Head of caudate nucleus (tissue), 42 donors: ENCODE results near the gene AGO4.
A peak's percentile ranks its signal among the peaks of the same experiment; 100 is the strongest.
"Not testable (repeated sequence)": the region's sequence is repeated elsewhere in the genome, so short reads cannot be mapped to it uniquely, and the experiment has no call there.

Experiments used
- DNase-seq, 42 donors: peaks; one replicate each; pipeline versions ENCODE4 v3.0.0 to v3.0.0-alpha.2; 2020 to 2021; ENCODE audit warnings: mixed read lengths in 7 of 42
- intact Hi-C: fragments of 100-400 bp; cut with DNase I; formaldehyde crosslinking; loops from one replicate; pipeline ENCODE4 v1.15.0; 2022

Gene AGO4

DNA sequence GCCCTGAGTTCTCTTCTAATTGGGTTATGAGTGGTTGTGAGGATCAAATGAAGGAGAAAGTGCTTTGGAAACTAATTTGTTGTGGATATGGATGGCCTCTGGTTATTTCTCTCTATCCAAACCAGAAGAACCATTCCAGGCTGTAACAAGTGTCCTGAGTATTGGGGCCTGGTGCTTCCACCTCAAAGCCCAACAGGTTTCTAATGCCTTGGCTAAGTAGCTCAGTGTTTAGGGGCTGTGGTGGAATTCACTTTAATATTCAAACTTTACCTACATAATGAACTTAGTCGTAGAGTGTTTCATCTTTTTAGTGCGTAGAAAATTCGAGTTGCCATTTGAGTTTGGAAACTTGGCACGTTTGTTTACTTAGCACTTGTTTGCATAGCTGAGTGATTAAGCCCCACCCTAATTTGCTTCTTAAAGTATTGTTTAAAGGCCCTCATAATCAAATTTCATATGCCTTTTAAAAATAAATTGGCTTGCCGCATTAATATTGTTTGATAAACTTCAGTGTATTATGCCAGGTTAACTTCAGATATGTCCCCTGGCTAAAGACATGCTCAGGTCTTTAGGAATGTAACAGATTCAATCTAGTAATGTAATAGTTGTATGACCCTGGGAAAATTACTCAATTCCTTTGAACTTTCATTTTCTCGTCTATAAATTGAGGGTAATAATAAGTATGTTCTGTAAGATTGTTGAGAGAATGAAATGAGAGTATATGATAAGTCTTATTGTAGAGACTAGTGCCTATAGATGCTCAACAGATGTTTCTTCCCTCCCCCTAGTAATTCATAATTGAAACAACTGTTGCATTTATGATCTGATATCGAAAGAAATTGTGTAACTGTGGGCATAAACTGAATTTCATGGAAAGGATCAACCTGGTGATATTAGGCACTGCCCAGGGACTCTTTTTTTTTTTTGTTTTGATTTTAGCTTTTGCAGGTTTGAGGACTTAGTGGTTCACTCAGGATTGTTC lies 1.6 kb downstream of the AGO4 start:
- intact Hi-C loops, result no loop called here

DNA sequence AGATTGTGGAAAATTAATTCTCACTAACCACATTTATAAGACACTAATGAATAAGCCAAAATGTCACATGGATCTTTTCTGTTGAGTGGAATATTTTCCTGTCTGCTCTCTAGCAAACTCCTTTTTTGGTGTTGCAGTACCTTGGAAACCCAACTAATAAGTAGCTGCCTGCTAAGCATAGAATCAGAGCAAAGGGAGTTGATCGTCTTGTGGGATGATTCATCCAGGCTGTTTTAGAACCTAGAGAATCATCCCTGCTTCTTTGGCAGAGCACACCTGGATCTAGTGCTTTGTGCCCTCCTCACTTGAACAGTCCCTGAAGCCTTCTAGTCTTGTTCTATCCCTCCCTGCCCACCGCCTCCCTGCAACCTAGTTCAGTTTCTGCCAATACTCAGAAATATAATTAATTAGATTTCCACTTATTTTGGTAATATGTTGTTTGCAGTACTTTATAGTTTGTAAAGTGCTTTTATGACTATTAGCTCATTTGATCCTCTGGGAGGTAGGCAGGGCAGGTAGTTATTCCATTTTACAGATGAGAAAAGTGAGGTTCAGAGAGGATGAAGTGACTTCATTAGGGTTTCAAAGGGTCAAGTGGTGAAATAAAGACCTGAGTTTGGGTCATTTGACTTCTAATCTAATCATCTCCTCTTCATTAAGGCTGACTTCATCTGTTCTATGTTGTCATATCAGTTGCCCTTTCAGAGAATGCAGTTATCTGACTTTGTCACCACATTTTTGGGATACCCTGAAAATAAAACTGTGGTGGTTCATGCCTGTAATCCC lies 2.5 kb downstream of the AGO4 start:
- intact Hi-C loops, result no loop called here
- peak in 23 of 42 donors; percentile 17 to 79 (median 36) for DNase-seq

More for the DNA sequence above, 1.6 kb downstream of the AGO4 start:
- DNase-seq, result no peak

DNA sequence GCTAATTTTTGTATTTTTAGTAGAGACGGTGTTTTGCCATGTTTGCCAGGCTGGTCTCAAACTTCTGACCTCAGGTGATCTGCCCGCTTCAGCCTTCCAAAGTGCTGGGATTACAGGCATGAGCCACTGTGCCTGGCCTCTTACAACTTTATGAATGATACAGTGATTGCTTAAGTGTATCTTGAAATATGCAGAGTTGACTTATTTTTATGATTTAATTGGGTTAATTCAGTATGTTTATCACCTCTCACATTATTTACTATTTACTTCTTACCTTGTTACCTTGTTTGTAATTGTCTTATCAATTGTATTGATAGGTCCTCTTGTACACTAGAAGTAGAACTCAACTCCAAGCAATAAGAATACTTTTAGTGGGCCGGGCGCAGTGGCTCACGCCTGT lies 4.9 kb downstream of the AGO4 start:
- intact Hi-C loops, result not testable (repeated sequence)
- peak in 1 of 42 donors; percentile 30 for DNase-seq

- intact Hi-C loops, result no loop called here
- DNase-seq, result no peak
Measured at GRCh38 chr1:35825255-35825654, 17.4 kb downstream of the AGO4 start.

- intact Hi-C loops, result no loop called here
- no peak for DNase-seq
Measured at GRCh38 chr1:35832276-35832905, 24.6 kb downstream of the AGO4 start.

GRCh38 chr1:35833395-35833794 lies 25.6 kb downstream of the AGO4 start:
- intact Hi-C loops, result no loop called here
- DNase-seq, result no peak

GRCh38 chr1:35834218-35834617 lies 26.4 kb downstream of the AGO4 start:
- DNase-seq, result no peak
- intact Hi-C loops, result no loop called here

- intact Hi-C loops, result no loop called here
- no peak for DNase-seq
Measured at GRCh38 chr1:35835398-35835797, 27.6 kb downstream of the AGO4 start.

DNA sequence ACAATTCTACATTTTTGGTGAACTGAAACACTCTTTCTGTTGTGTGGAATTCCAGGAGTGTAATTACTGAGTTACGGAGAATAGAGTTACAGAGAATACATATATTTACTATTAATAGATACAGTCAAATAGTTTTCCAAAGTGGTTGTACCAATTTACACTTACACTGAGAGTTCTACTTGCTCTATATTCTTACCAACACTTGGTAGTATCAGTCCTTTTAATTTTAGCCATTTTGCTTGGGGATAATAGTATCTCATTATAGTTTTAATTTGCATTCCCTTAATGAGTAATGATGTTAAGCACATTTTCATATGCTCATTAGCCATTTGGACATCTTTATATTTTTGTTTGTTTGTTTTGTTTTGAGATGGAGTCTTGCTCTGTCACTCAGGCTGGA lies 28.9 kb downstream of the AGO4 start:
- DNase-seq, result no peak
- intact Hi-C loops, result no loop called here

DNA sequence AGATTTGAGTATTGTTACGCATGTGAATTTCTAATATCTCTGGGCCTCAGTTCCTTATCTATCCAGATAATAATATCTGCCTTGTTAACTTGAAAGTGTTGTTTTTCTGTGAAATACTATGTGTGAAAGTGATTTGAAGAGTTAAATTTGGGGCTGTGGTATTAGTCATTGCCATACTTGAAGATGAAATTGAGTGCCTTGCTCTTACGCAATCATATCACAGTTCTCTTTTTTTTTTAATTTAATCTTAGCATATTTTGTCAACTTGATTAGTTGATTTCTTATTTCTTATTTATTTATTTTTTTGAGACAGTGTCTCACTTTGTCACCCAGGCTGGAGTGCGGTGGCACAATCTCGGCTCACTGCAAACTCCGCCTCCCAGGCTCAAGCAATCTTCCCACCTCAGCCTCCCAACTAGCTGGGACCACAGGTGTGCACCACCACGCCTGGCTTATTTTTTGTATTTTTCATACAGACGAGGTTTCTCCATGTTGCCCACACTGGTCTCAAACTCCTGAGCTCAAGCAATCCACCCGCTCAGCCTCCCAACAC lies 31.0 kb downstream of the AGO4 start:
- intact Hi-C loops, result no loop called here
- no peak for DNase-seq

GRCh38 chr1:35844826-35845225 lies 37.0 kb downstream of the AGO4 start:
- no peak for DNase-seq
- intact Hi-C loops, result no loop called here

- intact Hi-C loops, result no loop called here
- peak in 29 of 42 donors; percentile 8 to 73 (median 45) for DNase-seq
Measured at GRCh38 chr1:35845766-35846165, 38.0 kb downstream of the AGO4 start.

DNA sequence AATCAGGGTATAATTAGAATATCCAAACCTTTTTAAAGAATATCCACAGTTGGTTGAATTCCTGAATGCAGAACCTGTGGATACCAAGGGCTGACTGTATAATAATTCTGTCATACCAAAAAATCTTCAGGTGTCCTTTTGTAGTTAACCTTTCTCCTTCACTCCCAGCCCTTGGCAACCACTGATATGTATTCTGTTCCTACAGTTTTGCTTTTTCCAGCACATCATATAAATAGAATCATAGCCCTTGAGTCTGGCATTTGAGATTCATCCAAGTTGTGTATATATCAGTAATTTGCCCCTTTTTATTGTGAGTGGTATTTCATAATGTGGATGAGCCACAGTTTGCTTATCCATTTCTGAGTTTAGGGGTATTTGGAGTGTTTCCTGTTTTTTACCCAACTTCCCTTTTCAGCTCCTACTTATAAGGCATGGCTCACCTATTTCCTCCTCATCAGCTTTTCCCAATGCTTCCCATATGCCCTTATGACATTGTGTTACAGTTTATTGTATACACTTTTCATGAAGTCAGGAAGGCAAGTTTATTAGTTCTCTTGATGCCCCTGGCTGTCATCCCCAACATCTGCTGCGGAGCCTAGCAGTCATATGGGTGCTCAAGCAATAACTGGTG lies 40.2 kb downstream of the AGO4 start:
- intact Hi-C loops, result no loop called here

DNA sequence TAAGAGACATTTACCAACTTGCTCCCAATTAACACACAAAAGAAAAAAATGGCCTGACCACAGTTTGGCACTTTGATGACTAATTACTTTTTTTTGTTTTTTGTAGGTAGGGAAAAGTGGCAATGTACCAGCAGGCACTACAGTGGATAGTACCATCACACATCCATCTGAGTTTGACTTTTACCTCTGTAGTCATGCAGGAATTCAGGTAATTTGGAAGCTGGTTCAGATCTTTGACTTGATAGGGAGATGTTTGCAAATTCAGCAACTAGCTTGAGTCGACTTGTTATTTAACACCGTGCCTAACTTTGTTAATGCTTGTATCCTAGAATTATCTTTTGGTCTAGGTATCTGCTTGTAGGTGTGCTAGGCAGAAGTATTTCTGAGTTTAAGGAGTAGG lies 42.2 kb downstream of the AGO4 start:
- no peak for DNase-seq
- intact Hi-C loops, result no loop called here

More for the DNA sequence above, 40.2 kb downstream of the AGO4 start:
- DNase-seq, result no peak

DNA sequence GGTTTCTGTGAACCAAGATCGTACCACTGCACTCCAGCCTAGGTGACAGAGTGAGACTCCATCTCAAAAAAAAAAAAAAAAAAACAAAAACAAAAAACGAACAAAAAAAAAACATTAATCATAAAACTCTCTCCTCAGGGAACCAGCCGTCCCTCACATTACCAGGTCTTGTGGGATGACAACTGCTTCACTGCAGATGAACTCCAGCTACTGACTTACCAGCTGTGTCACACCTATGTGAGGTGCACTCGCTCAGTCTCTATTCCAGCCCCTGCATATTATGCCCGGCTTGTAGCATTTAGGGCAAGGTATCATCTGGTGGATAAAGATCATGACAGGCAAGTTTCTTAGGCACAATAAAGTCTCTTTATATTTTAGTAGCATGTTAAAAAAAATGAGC lies 42.9 kb downstream of the AGO4 start:
- DNase-seq, result no peak
- intact Hi-C loops, result no loop called here

DNA sequence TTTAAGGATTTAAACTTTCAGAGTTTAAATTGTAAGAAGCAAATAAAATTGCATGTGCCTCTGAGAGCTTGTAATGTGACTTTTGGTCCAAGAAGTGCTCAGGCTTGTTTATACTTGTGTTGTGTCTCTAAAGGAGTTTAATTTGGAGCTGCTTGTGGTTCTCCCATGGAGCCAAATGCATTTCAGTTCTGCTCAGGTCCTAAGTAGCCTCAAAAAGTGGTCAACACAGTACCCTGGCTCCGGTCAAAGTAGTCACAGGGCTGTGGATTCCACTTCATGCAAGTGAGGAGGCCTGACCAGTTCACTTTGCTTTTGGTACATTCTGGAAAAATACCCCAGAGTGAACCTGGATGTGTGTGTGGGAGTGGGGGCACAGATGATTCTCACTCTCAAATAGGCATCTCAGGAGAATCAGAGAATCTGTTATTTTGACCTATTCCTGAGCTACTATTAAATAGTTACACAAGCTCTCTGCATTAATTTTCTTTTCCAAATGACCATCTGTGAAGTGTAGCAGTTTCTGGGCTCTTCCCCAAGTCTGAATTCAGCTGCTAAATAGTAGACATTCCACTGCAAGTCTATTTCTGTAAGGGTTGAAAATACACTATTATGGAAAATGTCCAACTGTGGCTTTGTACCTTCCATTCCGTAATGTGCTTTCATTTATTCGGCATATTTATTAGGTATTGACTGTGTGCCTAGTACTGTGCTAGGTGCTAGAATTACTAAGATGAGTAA lies 43.5 kb downstream of the AGO4 start:
- intact Hi-C loops, result no loop called here
- peak in 5 of 42 donors; percentile 6 to 45 (median 19) for DNase-seq

- intact Hi-C loops, result no loop called here
- no peak for DNase-seq
Measured at GRCh38 chr1:35852241-35852640, 44.4 kb downstream of the AGO4 start.

GRCh38 chr1:35854989-35855700 lies 47.3 kb downstream of the AGO4 start:
- no peak for DNase-seq
- intact Hi-C loops, result no loop called here
